CMK (cell line): ENCODE results near the gene ATR.
"Not testable (repeated sequence)": the region's sequence is repeated elsewhere in the genome, so short reads cannot be mapped to it uniquely, and the experiment has no call there.

ENCODE experiments used
- DNase-seq: peaks from one replicate; pipeline ENCODE4 v3.0.0-alpha.2; 2010; ENCODE audit warnings: low read depth

ATR gene

DNA sequence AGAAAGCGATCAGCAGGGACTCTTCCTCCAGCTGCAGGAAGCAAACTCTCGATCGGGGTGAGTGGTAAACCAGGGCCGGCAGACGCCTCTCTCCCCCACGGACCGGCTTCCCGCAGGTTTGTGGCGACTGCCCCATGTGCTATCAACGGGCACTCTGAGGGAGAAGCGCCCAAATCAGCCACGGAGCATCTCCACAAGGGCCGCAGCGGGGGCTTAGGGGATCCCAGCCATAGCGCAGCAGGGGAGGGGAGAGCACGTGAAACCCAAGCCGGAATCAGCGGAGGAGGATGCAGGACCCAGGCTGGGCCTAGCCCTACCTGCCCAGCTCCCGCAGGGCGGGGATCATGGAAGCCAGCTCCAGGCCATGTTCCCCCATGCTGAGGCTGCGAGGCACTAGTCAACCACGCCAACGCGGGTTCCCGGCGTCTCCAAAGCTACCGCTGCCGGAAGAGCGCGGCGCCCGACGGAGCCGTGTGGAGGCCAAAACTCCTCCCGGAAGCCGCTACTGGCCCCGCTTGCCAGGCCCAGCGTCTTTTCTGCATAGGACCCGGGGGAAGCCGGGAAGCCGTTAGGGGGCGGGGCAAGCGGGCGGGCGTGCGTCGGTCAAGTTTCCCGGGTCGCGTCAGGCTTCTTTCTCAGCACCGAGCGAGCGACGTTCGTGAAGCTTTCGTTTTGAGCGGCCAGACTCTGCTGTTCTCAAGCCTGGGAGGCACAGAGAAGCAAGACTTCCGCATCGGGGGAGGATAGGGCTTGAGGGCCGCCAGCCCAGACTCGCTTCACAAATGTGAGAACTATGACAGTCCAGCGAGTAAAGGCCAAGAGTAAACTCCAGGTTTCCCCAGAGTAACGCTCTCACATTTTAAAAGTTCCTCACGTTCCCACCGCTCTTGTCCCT lies at the start of gene ATR:
Gene ATR (minus strand): TSS at position 405 of the 895 bp plus-strand sequence. CDS start 29 bp downstream, at position 376.
- peak; percentile 56 for DNase-seq

DNA sequence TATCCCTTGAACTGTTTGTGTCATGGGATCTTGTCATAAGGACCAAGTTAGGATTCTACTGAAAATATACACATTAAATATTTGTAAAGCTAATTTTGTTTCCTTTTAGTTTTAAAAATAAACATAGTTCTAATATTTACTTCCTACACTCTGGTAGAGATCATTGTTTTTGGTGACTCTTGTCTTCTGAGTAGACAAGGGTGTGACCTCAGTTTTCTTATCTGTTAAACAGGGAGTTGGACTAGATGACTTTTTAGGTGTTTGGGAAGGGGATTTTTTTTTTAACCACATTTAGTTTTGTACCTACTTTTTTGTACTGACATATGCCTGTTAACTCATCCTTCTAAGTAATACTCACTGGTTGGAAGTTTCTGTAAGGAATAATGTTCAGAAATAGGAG lies 48.4 kb upstream of the ATR start:
- no peak for DNase-seq

DNA sequence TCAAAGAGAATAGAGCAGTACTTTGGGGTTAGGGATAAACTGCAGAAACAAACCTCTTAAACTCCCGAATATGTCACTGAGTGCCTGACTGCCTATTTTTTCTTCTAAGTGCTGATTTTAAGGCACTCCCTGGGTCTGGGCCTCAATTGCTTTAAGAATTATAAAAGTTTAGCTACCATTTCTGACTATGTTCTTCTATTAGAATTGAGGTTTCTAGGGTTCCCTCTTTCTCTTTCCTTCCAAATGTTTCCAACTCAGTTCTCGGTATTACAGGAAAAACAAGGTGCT lies 46.6 kb upstream of the ATR start:
- DNase-seq: no peak

DNA sequence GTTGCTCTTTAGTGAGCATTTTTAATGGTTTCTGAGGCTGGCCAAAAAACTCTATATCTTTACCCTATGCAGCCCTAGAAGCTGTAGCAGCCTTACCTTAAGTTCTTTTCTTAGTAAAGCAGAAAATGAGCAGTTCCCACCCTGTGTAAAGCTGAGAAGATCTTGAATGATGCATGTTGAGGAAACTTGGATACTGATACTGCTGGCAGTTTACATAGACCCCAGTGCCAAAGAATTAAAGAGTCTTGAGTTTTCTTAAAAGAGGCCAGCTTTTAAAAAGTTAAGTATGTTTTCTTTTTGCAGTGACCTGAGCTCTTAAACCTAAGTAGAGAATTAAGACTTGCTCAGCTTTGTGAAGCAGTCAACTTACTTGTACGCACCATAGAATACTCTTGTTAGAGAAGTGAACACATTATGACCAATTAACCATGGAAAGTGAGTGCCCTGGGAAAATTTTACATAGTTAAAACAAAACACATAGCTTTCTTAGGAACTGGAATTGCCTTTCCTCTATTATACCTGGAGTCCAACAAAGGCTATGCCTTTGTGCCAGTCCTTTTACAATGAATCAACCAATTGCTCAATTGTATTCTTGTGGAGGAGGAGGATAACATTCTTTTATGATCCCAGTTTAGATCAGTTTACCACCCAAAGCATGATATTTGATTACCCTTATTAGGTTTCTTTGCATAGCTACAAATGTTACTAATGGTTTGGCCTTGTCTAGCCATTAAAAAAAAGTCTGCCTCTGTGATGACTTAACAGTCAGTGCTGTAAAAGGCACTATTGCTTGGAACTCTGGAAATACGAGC lies 46.0 kb upstream of the ATR start:
- DNase-seq: no peak

DNA sequence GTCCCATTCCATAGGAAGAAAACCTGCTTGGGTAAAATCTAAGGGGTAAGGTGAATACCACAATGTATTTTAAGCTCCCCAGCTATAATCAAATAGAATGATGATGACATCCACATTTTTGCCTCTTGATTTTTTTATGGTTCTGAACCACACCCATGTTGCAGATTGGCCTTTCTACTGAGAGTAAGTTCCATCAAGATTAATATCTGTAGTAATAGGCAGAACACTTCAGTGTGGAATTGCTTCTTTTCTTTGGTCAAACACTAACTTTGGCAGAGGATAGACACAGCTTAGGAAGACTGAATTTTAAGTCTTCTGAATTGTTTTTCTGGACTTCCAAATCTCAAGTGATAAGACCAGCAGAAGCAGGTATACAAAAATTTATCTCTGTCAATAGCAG lies 44.7 kb upstream of the ATR start:
- DNase-seq: no peak

DNA sequence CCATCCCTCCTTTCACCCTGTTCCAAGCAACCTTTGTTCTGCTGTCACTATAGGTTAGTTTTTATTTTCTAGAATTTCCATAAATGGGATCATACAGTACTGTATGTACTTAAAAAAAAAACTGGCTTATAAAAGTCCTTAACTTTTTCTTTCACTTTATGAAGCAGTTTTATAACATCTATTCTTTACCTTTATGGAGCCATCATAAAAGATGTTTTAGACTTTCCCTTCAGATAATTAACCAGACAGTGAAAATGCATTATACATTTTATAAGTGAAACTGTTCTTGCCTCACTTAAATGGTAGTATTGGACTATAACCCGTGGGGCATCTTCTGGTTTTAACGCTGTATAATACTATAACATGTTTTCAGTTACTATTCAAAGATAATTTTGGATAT lies 43.9 kb upstream of the ATR start:
- no peak for DNase-seq

DNA sequence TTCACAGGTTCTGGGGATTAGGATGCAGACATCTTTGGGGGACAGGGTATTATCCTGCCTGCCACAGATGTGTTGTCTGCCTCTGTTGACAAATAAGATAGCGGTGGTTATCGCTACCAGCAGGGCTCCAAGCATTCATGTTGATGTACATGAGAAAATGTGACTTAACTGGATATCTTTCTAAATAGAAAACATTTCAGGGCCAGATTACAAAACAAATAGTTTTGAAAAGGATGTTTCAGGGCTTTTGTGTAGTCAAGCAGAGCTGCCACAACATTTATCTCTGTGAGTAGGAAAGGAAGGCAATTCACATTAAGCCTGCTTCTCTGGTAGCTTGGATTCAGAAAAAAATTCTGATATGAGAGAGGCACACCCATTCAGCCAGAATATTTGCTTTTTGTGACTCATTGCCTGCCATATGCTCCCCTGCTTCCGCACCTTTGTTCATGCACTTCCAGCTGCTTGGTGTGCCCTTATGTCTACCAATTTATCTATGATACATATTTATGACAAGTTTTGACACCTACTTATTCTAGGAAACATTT lies 40.5 kb upstream of the ATR start:
- no peak for DNase-seq

DNA sequence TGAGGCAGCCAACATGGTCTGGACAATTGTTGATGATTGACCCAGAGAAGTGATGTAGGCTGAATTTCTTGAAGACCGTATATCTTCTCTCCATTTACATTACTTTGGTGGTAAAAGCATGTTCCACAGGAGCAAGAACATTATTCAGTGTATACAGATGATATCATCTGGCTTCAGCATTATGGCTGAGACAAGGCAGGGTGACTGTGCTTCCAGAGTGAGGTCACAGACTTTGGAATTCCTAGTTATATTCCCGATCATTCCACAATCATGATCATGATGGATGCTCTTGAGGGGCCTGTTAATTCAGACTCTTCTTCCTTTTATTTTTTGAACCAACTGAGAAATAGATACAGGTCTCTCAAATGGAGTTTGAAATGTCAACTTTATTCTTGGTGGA lies 36.6 kb upstream of the ATR start:
- DNase-seq: no peak

DNA sequence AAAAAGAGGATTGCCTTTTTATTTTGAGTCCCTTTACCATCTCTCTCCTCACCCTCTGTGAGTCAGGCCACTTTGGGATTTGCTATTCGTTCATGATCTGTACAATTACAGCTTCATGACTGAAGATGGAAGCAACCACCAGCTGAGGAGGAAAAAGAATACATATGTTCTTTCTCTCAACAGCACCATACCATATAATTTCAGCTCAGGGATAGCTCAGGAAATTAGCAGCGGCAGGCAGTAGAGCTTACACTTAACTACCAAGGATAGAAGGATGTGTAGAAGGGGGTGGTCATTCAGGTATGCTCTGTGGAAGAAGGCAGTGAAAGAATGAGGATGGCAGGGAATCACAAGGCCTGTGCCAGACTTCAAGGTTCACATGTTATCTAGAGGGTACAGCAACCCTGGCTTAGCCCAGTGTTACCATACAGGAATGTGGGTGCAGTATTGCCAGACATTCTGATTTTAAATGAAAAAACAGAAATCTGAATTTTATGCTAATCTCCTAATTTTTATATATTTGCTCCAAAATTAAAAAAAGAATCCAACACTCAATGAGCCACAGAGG lies 35.6 kb upstream of the ATR start:
- DNase-seq: no peak

DNA sequence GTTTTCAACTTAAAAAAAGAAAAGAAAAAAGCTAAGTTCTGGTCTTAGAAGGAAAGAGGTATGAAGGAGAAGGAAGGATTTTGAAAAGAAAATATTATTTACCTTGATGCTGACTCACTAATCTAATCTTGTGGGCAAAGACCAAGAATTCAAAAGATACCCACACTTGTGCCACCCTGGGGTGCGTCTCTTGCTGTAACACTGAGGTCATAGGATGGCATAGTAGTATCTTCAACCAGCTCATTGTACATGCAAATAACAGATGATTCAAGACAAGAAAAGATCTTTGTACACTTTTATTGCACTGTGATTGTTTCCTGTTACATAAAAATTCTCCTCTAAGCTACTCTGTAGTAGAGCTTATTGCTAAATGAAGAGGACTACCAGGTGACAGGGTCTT lies 35.0 kb upstream of the ATR start:
- DNase-seq: no peak

DNA sequence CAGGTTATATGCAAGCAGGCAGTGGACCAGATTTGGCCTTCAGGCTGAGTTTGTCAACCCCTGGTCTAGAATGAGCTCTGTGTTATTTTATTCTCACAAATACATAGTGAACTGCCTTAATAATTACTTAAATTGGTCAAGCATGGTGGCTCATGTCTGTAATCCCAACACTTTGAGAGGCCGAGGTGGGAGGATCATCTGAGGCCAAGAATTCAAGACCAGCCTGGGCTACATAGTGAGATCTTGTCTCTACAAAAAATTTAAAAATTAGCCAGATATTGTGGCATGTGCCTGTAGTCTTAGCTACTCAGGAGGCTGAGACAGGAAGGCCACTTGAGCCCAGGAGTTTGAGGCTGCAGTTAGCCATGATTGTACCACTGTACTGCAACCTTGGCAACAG lies 32.7 kb upstream of the ATR start:
- no peak for DNase-seq

DNA sequence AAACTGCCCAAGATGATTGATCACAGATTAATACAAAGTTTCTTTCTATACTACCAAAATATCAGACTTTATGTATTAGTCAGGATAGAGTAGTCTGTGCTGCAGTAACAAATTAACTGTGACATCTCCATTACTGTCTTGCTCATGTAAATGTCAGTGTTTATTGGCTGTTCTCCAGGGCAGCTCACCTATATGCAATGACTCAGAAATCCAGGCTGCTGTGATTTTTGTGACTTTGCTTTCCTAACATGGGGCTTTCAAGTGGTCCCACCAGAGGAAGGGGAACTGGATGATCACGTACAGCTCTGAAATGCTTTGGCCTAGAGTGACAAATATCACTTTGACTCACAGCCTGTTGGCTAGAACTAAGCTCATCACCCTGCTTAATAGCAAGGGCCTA lies 30.6 kb upstream of the ATR start:
- no peak for DNase-seq

DNA sequence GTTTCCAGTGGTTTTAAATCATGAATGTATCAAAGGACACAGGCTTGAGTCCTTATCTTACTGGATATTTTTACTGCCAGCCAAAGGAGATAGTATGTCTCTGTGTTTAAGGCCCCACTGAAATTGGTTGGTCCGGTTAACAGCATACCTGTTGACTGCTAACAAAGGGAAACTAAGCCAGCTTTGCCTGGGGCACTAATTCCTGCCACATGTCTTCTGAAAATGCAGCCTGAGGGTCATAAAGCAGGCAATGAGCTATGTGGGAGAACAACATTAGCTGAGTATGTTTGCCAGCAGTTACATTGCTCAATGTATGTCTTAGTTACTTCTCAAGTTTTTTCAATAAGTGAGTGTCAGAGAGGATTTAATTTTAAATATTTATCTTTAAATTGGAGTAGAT lies 30.1 kb upstream of the ATR start:
- DNase-seq: no peak

DNA sequence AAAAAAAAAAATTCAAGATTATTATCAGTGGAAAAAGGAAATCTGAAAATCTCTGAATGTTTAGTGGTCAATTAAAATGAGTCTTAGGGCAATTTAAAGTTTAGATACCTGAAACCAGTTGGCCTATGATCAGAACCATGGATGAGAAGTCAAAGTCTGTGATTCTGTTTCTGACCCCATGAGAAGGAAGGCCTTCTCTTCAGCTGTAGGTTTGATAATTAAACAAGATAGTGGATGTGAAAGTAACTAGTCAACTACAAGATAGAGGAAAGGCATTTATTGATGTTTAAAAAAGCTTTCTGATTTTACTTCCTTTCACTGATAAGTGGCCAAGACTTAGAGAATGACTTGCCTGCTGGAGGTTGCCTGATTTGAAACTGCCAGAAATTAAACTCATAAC lies 26.4 kb upstream of the ATR start:
- no peak for DNase-seq

DNA sequence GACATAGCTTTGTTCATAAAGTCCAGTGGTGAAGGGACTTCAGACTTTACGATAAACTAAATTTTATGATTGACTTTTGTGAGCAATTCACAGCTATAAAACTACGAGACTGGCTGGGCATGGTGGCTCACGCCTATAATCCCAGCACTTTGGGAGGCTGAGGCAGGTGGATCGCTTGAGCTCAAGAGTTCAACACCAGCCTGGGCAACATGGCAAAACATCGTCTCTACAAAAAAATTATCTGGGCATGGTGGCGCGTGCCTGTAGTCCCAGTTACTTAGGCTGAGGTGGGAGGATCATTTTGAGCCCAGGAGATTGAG lies 24.8 kb upstream of the ATR start:
- DNase-seq: not testable (repeated sequence)

DNA sequence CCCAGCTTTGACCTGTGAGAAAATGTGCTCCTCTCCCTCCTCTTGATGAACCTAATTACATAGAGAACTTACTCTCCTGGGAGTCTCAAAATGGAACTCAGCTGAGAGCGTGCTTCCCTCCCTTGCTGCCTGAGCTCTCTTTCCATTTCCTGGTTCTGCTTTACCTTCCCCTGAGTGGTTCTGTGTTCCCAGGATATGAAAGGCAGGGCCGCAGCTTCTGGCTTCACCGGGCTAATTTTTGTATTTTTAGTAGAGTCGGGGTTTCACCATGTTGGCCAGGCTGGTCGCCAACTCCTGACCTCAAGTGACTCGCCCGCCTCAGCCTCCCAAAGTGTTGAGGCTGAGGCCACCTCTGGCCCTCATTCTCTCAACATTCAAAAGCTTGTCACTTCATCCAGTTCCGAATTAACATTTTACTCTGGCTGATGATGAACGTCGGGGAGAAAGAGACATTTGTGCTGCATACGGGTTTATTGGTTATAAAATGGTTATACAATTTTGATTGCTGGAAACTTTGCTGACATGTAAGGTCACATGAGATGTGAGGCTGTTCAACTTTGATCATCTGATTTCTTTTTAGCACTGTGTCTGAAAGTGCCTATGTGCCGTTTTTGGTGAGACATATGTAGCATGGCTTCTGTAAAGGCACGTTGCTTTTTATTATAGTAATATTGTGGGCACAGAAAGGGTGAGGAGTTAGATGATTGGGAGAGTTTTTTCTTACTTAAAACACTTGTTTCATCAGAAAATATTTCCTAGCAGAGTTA lies 24.3 kb upstream of the ATR start:
- DNase-seq: no peak

DNA sequence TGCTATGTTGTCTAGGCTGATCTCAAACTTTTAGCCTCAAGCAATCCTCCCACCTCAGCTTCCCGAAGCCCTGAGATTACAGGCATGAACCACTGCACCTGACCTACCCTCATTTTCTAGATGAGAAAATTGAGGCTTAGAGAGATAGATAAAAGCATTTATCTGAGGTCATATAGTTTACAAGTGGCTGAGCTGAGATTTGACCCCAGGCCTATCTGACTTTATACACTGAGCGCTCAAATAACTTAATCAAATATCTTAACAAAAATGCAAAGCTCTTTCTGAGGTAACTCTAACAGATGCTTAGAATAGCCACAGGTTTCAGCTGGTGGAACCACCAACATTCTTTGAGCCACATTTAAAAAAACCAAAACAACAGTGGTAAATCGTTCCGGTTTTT lies 23.2 kb upstream of the ATR start:
- no peak for DNase-seq

DNA sequence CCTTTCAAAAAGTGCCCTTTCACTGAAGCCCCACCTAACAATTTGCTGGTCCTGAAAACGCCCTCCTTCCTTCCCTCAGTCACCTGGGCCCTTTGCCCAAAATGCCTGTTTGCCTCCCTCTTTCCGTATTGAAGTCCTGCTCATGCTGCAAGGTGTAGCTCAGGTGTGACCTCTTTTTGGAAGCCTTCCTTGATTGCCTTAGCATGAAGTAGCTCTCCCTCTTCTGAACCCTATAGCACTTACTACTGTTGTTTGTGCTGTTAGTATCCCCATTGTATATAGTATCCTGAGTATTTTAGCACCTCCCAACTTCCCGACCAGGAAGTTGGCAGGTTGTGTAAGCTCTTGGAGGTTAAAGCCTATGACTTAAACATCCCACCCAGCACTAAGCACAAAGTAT lies 19.4 kb upstream of the ATR start:
- DNase-seq: no peak

DNA sequence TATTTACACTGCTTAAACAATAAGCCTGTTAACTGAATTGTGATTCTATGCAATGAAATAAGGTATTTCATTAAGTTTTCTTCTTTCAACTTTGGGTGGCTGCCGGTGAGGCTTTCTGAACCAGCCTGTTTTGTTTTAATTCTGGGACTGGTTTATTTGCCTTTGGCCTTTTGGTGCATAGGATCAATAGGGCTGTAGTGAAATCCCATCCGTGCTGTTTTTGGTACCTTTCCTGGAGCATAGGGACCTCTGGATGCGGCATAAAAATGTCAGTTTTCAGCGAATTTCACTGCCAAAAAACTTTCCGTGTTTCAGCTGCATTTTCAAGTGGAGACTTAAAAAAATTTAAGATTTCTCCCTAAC lies 18.2 kb upstream of the ATR start:
- no peak for DNase-seq

DNA sequence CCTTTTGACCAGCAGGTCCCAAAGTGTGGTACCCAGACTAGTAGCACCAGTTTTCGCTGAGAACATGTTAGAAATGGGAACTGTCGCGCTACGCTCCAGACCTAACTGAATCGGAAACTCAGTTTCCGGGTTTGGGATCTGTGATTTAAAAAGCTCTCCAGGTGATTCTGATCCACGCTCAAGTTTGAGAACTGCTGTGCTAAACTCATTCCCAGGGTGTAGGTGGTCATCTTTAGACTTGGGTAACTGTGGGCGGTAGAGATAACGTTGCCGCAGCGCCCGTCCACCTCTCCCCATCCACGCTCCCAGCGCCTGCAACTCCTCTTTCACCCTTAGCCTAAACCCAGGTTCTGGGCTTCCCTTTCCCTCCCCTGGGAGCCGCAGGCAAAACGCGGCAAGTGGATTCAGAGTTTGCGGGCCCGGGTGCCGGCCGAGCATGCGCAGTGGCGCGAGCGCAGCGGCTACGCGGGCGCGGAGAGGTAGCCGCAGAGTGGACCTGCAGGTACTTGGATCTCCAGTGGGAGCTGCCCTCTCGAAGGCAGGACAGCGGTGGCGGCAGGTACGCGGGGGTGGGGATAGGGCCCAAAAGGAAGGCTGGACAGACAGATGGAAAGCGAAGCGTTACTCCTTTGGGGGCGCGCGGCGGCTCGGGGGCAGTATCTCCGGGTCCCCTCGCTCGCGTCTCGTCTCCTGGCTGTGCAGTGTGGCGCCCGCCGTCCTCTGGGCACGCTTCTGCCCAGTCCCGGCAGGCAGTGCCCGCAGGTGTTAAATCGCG lies 17.6 kb upstream of the ATR start, which contains the start of gene PLS1:
Gene PLS1 (plus strand): TSS at position 443 of the 775 bp plus-strand sequence. CDS start 67,845 bp downstream, outside the sequence.
- peak; percentile 53 for DNase-seq

DNA sequence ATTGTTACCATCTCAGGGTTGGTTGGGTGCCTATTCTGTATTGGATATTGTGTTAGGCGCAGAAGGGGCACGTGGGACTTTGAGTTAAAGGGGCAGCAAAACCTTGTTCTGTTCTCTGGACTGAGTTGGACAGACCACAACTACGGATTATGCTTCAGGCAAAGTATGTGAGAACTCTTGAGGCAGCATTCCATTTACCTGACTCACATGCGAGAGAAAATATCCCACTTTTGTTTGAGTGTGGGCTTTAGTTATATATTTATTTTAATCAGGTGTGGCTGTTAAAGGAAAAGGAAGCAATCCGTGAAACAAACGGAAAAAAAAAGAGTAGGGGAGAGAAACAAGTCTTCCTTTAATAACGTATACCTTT lies 17.0 kb upstream of the ATR start:
- no peak for DNase-seq

DNA sequence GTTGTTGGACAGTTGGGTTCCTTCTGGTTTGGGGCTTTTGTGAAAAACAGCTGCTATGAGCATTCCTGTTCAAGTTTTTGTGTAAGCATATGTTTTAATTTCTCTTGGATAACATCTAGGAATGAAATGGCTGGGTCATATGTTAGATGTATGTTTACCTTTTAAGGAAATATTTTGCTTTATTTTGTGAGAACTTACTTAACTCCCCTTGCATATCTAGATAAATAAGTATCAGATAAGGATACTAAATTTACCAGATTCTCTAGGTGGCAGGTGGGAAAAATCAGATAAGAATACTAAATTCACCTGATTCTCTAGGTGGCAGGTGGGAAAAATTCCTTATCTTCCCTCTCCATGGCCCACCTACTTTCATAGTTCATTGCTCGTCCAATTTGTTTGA lies 16.6 kb upstream of the ATR start:
- no peak for DNase-seq
